ENCODE measurements around the gene GUCA2A.

The GUCA2A gene, protein sequence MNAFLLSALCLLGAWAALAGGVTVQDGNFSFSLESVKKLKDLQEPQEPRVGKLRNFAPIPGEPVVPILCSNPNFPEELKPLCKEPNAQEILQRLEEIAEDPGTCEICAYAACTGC

DNA sequence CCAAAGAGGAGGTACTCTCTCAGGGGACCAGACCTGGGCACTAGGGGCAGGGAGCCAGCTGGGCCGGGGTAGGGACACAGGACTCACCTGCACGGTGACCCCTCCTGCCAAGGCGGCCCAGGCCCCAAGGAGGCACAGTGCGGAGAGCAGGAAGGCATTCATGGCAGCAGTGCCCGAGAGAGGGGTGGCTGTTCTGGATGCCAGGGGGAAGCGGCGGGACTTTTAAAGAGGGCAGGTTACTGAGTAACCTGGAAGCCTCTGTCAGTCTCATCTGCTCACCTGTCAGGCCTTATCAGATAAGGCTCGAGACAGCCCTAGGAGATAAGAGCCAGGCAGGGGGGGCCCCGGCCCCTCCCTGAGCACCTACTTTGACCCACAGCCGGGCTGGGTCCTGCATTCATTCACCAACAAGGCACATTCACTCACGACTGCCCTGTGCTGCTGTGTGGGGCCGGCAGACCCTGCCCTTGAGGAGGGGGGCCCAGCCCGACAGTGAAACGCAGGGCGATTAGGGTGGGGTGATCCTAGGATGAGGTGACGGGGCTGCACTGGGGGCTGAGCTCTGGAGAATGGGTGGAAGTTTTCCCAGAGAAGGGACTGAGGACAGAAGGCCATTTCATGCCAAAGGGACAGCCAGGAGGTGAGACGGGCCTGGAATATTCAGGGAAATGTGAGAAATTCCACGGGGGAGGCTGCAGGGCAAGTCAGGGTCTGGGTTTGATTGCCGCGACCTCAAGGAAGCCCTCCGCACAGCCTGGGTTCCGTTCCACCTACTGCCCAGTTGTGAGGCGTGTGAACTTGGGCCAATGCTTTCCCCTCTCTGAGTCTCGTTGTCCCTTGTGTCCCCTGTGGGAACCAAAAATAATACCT lies at the start of gene GUCA2A:
TSS of gene GUCA2A (minus strand) at position 195 of the 870 bp plus-strand sequence. CDS start at position 162, 33 bp downstream.
- Histone ChIP-seq H3K9me3 (ENCODE audit: control insufficient read depth, insufficient read depth, low read length) (peaks cover 8% of the 10 kb centered on the region), H3K27me3 (ENCODE audit: control insufficient read depth, low read length) (peaks cover 7% of the 10 kb centered on the region), H4K20me1 (ENCODE audit: control insufficient read depth, insufficient read depth, low read depth, low read length) (no peaks in the 10 kb centered on the region), H3K4me2 (ENCODE audit: low read length) (no peak within 1 kb of the TSS), H3F3A (ENCODE audit: control insufficient read depth, insufficient read depth) (no peaks in the 10 kb centered on the region), H3K4me3 (ENCODE audit: low read length) (no peak within 1 kb of the TSS), H3K27ac (ENCODE audit: low read depth, low read length) (no peak within 1 kb of the TSS), H3K36me3 (ENCODE audit: control insufficient read depth, low read length) (no peaks in the 10 kb centered on the region), H3K9me2 (replicated peaks; ENCODE audit: control insufficient read depth, low read length) (no peaks in the 10 kb centered on the region), H3K79me2 (ENCODE audit: control insufficient read depth, low read length) (no peaks in the 10 kb centered on the region), H3K4me1 (ENCODE audit: control insufficient read depth, low read length) (no peaks in the 10 kb centered on the region)
- TF ChIP-seq EZH2phosphoT487 (IDR thresholded peaks at IDR 0.05; ENCODE audit: borderline replicate concordance, low read length): no peak
- TF ChIP-seq, protein P1, sequence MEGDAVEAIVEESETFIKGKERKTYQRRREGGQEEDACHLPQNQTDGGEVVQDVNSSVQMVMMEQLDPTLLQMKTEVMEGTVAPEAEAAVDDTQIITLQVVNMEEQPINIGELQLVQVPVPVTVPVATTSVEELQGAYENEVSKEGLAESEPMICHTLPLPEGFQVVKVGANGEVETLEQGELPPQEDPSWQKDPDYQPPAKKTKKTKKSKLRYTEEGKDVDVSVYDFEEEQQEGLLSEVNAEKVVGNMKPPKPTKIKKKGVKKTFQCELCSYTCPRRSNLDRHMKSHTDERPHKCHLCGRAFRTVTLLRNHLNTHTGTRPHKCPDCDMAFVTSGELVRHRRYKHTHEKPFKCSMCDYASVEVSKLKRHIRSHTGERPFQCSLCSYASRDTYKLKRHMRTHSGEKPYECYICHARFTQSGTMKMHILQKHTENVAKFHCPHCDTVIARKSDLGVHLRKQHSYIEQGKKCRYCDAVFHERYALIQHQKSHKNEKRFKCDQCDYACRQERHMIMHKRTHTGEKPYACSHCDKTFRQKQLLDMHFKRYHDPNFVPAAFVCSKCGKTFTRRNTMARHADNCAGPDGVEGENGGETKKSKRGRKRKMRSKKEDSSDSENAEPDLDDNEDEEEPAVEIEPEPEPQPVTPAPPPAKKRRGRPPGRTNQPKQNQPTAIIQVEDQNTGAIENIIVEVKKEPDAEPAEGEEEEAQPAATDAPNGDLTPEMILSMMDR (IDR thresholded peaks at IDR 0.05; ENCODE audit: low read depth, low read length, poor library complexity, severe bottlenecking): no peak

DNA sequence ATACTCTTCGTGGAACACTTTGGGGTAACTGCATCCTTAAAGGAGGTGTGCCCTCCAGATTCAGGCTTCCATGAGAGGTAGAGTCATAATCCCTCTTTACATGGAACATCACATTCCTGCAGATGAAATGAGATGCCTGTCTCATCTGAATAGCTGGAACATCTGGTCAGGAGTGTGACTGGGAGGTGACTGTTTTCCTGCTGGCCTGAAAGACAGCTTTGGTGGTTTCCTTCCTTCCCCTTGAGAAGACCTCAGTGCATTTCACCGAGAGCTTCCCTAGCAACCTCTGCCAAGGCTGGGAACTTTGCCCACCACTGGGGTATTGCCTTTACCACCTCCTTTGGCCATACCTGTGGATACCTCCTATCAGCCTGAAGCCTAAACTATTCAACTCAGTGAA lies 46.7 kb upstream of the GUCA2A start:
- Histone ChIP-seq H3K79me2 (ENCODE audit: control insufficient read depth, low read length) (peaks cover 47% of the 10 kb centered on the region), H3K9me3 (ENCODE audit: control insufficient read depth, insufficient read depth, low read length) (no peaks in the 10 kb centered on the region)

DNA sequence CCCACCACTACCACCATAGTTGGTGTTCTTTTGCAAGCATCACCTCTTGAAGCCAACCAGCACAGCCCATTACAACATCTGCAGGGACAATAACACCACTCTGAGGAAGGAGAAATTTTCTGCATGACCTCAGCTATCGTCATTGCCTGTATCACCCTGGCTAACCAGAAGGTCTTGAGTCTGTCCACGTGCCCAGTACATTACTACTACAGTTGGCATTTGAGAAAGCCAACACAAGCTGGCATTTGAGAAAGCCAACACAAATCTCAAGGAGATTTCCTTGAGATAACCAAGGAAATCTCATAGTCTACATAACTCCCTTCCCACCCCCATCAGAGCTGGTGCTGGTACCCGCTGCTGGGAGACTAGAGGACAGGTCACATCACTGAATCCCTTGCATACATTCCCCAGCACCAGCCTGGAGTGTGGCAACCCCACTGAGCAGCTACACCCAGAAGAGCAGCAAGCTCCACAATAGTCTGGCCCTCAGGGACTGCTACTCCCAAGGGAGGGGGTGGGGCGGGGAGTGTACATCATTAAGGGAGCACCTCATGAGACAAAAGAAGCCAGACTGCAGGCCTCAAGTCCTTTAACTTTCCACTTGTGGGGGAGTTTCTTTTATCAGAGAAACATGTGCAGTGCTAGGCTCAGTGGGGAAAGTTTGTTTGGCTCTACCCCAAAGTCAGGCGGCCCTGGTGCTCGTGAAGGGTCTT lies 46.0 kb upstream of the GUCA2A start:
- Histone ChIP-seq H3K4me3 (ENCODE audit: low read length) (no peak overlapping the region), H3K27ac (ENCODE audit: low read depth, low read length) (no peak overlapping the region), H3K4me2 (ENCODE audit: low read length) (no peak overlapping the region), H3K9me3 (ENCODE audit: control insufficient read depth, insufficient read depth, low read length) (no peaks in the 10 kb centered on the region), H3K27me3 (ENCODE audit: control insufficient read depth, low read length) (no peaks in the 10 kb centered on the region), H3F3A (ENCODE audit: control insufficient read depth, insufficient read depth) (no peaks in the 10 kb centered on the region), H4K20me1 (ENCODE audit: control insufficient read depth, insufficient read depth, low read depth, low read length) (no peaks in the 10 kb centered on the region), H3K4me1 (ENCODE audit: control insufficient read depth, low read length) (no peaks in the 10 kb centered on the region), H3K79me2 (ENCODE audit: control insufficient read depth, low read length) (peaks cover 47% of the 10 kb centered on the region), H3K9me2 (replicated peaks; ENCODE audit: control insufficient read depth, low read length) (no peaks in the 10 kb centered on the region), H3K36me3 (ENCODE audit: control insufficient read depth, low read length) (peaks cover 20% of the 10 kb centered on the region)
- TF ChIP-seq, protein P1 (IDR thresholded peaks at IDR 0.05; ENCODE audit: low read depth, low read length, poor library complexity, severe bottlenecking): no peak
- TF ChIP-seq EZH2phosphoT487 (IDR thresholded peaks at IDR 0.05; ENCODE audit: borderline replicate concordance, low read length): no peak

More for the DNA sequence above, 46.7 kb upstream of the GUCA2A start:
- H3F3A ChIP-seq (ENCODE audit: control insufficient read depth, insufficient read depth): no peaks in the 10 kb centered on the region
- H3K4me2 ChIP-seq (ENCODE audit: low read length): no peak overlapping the region
- no peak overlapping the region for H3K4me3 ChIP-seq (ENCODE audit: low read length)
- H4K20me1 ChIP-seq (ENCODE audit: control insufficient read depth, insufficient read depth, low read depth, low read length): no peaks in the 10 kb centered on the region
- H3K27ac ChIP-seq (ENCODE audit: low read depth, low read length): no peak overlapping the region
- no peaks in the 10 kb centered on the region for H3K27me3 ChIP-seq (ENCODE audit: control insufficient read depth, low read length)
- no peak for TF ChIP-seq EZH2phosphoT487 (IDR thresholded peaks at IDR 0.05; ENCODE audit: borderline replicate concordance, low read length)
- H3K36me3 ChIP-seq (ENCODE audit: control insufficient read depth, low read length): peaks cover 18% of the 10 kb centered on the region
- no peaks in the 10 kb centered on the region for H3K9me2 ChIP-seq (replicated peaks; ENCODE audit: control insufficient read depth, low read length)
- H3K4me1 ChIP-seq (ENCODE audit: control insufficient read depth, low read length): no peaks in the 10 kb centered on the region
